ENCODE measurements around the gene AURKA. TPM values are rescaled to one million over a fixed set of nuclear protein-coding genes. Genes with fewer than 3 reads are reported as not detected.

The AURKA gene
- total RNA-seq, 1 donor from 2014 or later: 9.4 TPM

DNA sequence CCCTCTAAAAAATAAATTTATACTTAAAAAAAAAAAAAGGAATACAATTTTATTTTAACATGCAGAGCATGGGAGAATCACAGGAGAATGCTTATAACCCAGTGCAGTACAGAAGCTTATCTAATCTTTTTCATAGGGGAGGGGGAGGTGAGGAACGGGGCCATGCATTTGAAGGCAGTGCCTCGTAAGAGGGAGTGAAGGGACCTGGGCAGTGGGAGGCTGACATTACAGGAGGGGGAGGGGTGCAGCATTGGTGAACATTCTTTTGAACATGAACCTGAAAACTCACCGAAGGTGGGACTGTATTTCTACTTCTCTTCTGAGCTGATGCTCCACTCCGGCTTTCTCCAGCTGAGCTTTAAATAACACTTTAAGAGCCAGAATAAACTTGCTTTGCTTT lies 9.3 kb downstream of the AURKA start:
- H3K4me1 ChIP-seq (ENCODE audit: control insufficient read depth in 3 of 3, insufficient read depth in 3 of 3, low read length in 3 of 3): no peaks in the 10 kb centered on the region
- H3K27ac ChIP-seq (ENCODE audit: low read depth, low read length): no peak overlapping the region
- H3K36me3 ChIP-seq (ENCODE audit: control insufficient read depth in 3 of 3, insufficient read depth in 3 of 3, low read length in 3 of 3): peaks cover 0 to 14% (median 2%) of the 10 kb centered on the region in 3 donors
- no peak overlapping the region for H3K9ac ChIP-seq (ENCODE audit: low read depth in 1 of 3, low read length in 3 of 3)
- H3K27me3 ChIP-seq (ENCODE audit: control insufficient read depth in 3 of 3, insufficient read depth in 3 of 3, low read length in 3 of 3): no peaks in the 10 kb centered on the region
- H3K4me3 ChIP-seq (ENCODE audit: low read length in 3 of 3): no peak overlapping the region
- H3K9me3 ChIP-seq (ENCODE audit: control insufficient read depth in 3 of 3, low read length in 3 of 3): no peaks in the 10 kb centered on the region

DNA sequence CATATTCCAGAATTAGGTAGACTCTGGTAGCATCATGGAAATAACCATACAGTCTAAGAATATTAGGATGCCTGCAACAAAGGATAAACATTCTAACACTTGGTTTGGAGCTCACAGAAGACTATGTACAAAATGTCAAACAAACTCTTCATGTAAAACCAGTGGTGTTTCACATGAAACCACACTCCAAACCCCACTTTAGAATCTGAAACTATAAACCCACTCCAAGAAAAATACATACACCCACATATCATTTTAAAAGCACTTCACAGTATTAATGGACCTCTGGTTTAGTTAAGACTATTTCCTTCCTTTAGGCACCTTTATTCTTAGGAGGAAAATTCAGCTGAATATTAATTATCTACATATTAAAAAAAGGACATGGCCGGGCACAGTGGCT lies 10.5 kb downstream of the AURKA start:
- Histone ChIP-seq H3K4me1 (ENCODE audit: control insufficient read depth in 3 of 3, insufficient read depth in 3 of 3, low read length in 3 of 3) (no peaks in the 10 kb centered on the region), H3K9ac (ENCODE audit: low read depth in 1 of 3, low read length in 3 of 3) (no peak overlapping the region), H3K27me3 (ENCODE audit: control insufficient read depth in 3 of 3, insufficient read depth in 3 of 3, low read length in 3 of 3) (no peaks in the 10 kb centered on the region), H3K36me3 (ENCODE audit: control insufficient read depth in 3 of 3, insufficient read depth in 3 of 3, low read length in 3 of 3) (peaks cover 0 to 14% (median 2%) of the 10 kb centered on the region in 3 donors), H3K27ac (ENCODE audit: low read depth, low read length) (no peak overlapping the region), H3K4me3 (ENCODE audit: low read length in 3 of 3) (no peak overlapping the region), H3K9me3 (ENCODE audit: control insufficient read depth in 3 of 3, low read length in 3 of 3) (no peaks in the 10 kb centered on the region)

DNA sequence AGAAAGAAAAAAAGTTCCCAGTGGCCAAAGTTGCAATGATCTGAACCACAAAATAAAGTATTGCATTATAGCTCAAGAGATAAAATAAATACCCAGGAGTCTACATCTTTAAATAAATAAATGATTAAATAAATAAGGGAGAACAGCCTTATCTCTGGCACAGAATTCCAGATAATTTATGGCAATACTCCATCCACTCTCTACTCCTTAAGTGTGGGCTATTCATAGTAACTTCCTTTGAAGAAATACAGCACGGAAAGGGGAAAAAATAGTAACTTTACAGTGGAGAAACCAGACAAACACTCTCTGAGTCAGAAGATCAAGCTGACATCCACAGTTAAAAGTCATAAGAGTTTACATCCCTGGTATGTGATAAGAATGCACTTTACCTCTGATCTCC lies 11.6 kb downstream of the AURKA start:
- H3K9me3 ChIP-seq (ENCODE audit: control insufficient read depth in 3 of 3, low read length in 3 of 3): no peaks in the 10 kb centered on the region
- no peak overlapping the region for H3K27ac ChIP-seq (ENCODE audit: low read depth, low read length)
- no peak overlapping the region for H3K9ac ChIP-seq (ENCODE audit: low read depth in 1 of 3, low read length in 3 of 3)
- peaks cover 0 to 9% (median 0%) of the 10 kb centered on the region in 3 donors for H3K36me3 ChIP-seq (ENCODE audit: control insufficient read depth in 3 of 3, insufficient read depth in 3 of 3, low read length in 3 of 3)
- no peaks in the 10 kb centered on the region for H3K27me3 ChIP-seq (ENCODE audit: control insufficient read depth in 3 of 3, insufficient read depth in 3 of 3, low read length in 3 of 3)
- no peak overlapping the region for H3K4me3 ChIP-seq (ENCODE audit: low read length in 3 of 3)
- no peaks in the 10 kb centered on the region for H3K4me1 ChIP-seq (ENCODE audit: control insufficient read depth in 3 of 3, insufficient read depth in 3 of 3, low read length in 3 of 3)

DNA sequence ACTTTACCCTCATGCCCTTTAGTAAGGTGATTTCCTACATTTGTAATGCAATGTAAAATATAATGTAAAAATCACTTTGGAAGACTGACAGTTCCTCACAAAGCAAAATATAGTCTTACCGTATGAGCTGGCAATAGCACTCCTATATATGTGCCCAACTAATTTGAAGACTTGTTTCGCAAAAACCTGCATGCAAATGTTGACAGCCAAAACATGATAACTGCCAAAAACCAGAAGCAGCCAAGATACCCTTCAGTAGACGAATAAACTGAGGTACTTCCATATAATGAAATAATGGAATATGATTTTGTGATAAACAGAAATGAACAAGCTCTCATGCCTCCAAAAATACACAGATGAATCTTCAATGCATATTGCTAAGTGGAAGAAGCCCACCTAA lies 13.6 kb downstream of the AURKA start:
- Histone ChIP-seq H3K27ac (ENCODE audit: low read depth, low read length) (no peak overlapping the region), H3K36me3 (ENCODE audit: control insufficient read depth in 3 of 3, insufficient read depth in 3 of 3, low read length in 3 of 3) (peaks cover 0 to 6% (median 0%) of the 10 kb centered on the region in 3 donors), H3K4me1 (ENCODE audit: control insufficient read depth in 3 of 3, insufficient read depth in 3 of 3, low read length in 3 of 3) (no peaks in the 10 kb centered on the region), H3K9ac (ENCODE audit: low read depth in 1 of 3, low read length in 3 of 3) (no peak overlapping the region), H3K9me3 (ENCODE audit: control insufficient read depth in 3 of 3, low read length in 3 of 3) (no peaks in the 10 kb centered on the region), H3K4me3 (ENCODE audit: low read length in 3 of 3) (no peak overlapping the region), H3K27me3 (ENCODE audit: control insufficient read depth in 3 of 3, insufficient read depth in 3 of 3, low read length in 3 of 3) (no peaks in the 10 kb centered on the region)

DNA sequence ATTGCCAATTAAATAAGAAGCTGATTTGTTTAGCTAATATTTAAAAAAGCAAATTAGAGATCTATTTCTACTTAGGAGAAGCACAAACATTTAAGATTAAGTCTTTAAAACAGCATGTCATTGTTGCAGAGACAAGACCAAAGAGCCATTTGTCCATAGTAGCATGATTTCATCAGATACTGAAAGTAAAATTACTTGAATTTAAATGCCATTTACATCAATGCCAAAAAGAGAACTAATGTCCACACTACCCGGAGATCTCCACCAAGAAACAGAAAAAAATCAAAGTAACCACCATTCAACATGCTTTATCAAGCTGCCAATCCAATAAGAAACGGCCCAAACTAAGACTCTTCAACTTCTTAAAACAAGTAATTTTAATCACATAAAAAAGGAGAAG lies 15.7 kb downstream of the AURKA start:
- Histone ChIP-seq H3K9me3 (ENCODE audit: control insufficient read depth in 3 of 3, low read length in 3 of 3) (no peaks in the 10 kb centered on the region), H3K36me3 (ENCODE audit: control insufficient read depth in 3 of 3, insufficient read depth in 3 of 3, low read length in 3 of 3) (peaks cover 0 to 9% (median 0%) of the 10 kb centered on the region in 3 donors), H3K27me3 (ENCODE audit: control insufficient read depth in 3 of 3, insufficient read depth in 3 of 3, low read length in 3 of 3) (no peaks in the 10 kb centered on the region), H3K27ac (ENCODE audit: low read depth, low read length) (no peak overlapping the region), H3K4me3 (ENCODE audit: low read length in 3 of 3) (no peak overlapping the region), H3K9ac (ENCODE audit: low read depth in 1 of 3, low read length in 3 of 3) (no peak overlapping the region), H3K4me1 (ENCODE audit: control insufficient read depth in 3 of 3, insufficient read depth in 3 of 3, low read length in 3 of 3) (no peaks in the 10 kb centered on the region)

DNA sequence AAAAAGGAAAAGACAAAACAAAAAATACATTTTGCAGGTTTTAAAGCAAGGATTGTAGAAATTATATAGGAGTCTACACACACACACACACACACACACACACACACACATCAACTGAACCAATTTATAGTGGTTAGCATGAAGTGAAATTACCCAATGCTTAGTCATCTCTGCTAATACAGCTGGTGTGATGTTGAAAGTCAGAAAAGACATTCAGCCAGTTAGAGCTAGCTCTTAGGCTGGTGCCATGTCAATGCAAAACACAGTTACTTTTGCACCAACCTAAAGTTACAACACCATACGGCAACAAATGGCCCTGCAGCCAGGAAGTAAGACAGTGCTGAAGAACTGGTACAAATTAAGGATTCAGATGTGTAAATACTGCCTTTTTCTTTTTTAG lies 18.1 kb downstream of the AURKA start:
- H3K27me3 ChIP-seq (ENCODE audit: control insufficient read depth in 3 of 3, insufficient read depth in 3 of 3, low read length in 3 of 3): no peaks in the 10 kb centered on the region
- H3K36me3 ChIP-seq (ENCODE audit: control insufficient read depth in 3 of 3, insufficient read depth in 3 of 3, low read length in 3 of 3): peaks cover 0 to 6% (median 0%) of the 10 kb centered on the region in 3 donors
- no peak overlapping the region for H3K4me3 ChIP-seq (ENCODE audit: low read length in 3 of 3)
- no peak overlapping the region for H3K9ac ChIP-seq (ENCODE audit: low read depth in 1 of 3, low read length in 3 of 3)
- H3K4me1 ChIP-seq (ENCODE audit: control insufficient read depth in 3 of 3, insufficient read depth in 3 of 3, low read length in 3 of 3): no peaks in the 10 kb centered on the region
- no peak overlapping the region for H3K27ac ChIP-seq (ENCODE audit: low read depth, low read length)
- H3K9me3 ChIP-seq (ENCODE audit: control insufficient read depth in 3 of 3, low read length in 3 of 3): no peaks in the 10 kb centered on the region

DNA sequence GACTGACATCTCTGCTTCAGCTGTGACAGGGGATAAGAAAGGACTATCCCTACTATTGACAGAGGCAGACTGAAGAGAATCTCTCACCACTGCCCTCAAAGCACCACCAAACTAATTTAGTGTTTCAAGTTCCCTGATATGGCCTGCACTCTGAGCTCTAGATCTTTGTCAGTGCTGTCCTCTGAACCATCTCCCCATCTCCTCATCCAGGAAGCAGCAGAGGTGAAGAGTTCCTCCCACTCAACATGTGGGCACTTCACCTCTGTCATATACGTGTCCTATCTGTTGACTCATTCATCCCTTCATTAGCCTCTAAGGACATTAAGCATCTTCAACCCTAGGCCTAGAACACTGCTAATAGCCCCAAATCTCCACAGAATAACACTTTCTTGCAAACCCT lies 19.2 kb downstream of the AURKA start:
- no peaks in the 10 kb centered on the region for H3K9me3 ChIP-seq (ENCODE audit: control insufficient read depth in 3 of 3, low read length in 3 of 3)
- H3K4me3 ChIP-seq (ENCODE audit: low read length in 3 of 3): no peak overlapping the region
- no peak overlapping the region for H3K27ac ChIP-seq (ENCODE audit: low read depth, low read length)
- peaks cover 0 to 3% (median under 1%) of the 10 kb centered on the region in 3 donors for H3K36me3 ChIP-seq (ENCODE audit: control insufficient read depth in 3 of 3, insufficient read depth in 3 of 3, low read length in 3 of 3)
- no peaks in the 10 kb centered on the region for H3K4me1 ChIP-seq (ENCODE audit: control insufficient read depth in 3 of 3, insufficient read depth in 3 of 3, low read length in 3 of 3)
- no peaks in the 10 kb centered on the region for H3K27me3 ChIP-seq (ENCODE audit: control insufficient read depth in 3 of 3, insufficient read depth in 3 of 3, low read length in 3 of 3)
- H3K9ac ChIP-seq (ENCODE audit: low read depth in 1 of 3, low read length in 3 of 3): no peak overlapping the region

DNA sequence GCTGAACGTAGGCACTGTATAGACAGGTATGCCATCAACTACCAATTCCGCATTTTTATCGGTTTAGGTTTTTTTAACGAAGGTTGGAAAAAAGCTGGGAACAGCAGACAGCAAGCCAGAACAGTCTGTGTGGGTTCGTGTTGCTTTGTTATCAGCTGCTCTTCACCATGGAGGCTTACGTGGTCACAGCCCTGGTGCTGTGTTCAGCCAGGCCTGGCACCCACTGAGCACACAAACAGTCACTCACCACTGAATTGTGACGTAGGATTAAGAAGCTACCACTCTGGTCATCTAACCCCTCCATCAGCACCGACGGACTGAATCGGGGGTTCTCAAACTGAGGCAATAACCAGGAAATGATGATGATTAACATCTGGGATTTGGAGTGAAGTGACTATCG lies 20.0 kb downstream of the AURKA start:
- Histone ChIP-seq H3K4me1 (ENCODE audit: control insufficient read depth in 3 of 3, insufficient read depth in 3 of 3, low read length in 3 of 3) (no peaks in the 10 kb centered on the region), H3K27ac (ENCODE audit: low read depth, low read length) (no peak overlapping the region), H3K9me3 (ENCODE audit: control insufficient read depth in 3 of 3, low read length in 3 of 3) (no peaks in the 10 kb centered on the region), H3K27me3 (ENCODE audit: control insufficient read depth in 3 of 3, insufficient read depth in 3 of 3, low read length in 3 of 3) (no peaks in the 10 kb centered on the region), H3K9ac (ENCODE audit: low read depth in 1 of 3, low read length in 3 of 3) (no peak overlapping the region), H3K4me3 (ENCODE audit: low read length in 3 of 3) (no peak overlapping the region), H3K36me3 (ENCODE audit: control insufficient read depth in 3 of 3, insufficient read depth in 3 of 3, low read length in 3 of 3) (peaks cover 0 to 8% (median 7%) of the 10 kb centered on the region in 3 donors)

DNA sequence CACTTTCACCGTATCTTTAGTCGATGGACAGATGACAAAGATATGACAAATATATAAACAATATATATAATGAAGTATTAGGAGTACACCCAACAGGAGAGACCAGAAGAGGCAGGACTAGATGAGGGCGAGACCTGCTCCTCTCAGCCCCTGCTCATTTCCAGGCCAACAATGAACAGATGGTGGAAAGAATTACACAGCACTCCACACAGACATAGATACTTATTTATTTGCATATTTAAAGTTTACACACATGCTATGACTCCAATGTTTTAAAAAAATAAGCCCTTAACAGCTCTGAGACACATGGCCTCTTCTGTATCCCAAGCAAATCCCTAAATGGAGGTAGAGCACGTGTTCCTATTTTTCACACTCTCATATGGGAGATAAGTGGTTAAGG lies 22.8 kb downstream of the AURKA start:
- no peaks in the 10 kb centered on the region for H3K27me3 ChIP-seq (ENCODE audit: control insufficient read depth in 3 of 3, insufficient read depth in 3 of 3, low read length in 3 of 3)
- H3K9ac ChIP-seq (ENCODE audit: low read depth in 1 of 3, low read length in 3 of 3): no peak overlapping the region
- no peak overlapping the region for H3K4me3 ChIP-seq (ENCODE audit: low read length in 3 of 3)
- H3K9me3 ChIP-seq (ENCODE audit: control insufficient read depth in 3 of 3, low read length in 3 of 3): no peaks in the 10 kb centered on the region
- H3K36me3 ChIP-seq (ENCODE audit: control insufficient read depth in 3 of 3, insufficient read depth in 3 of 3, low read length in 3 of 3): peaks cover 14 to 28% (median 24%) of the 10 kb centered on the region in 3 donors
- no peak overlapping the region for H3K27ac ChIP-seq (ENCODE audit: low read depth, low read length)
- H3K4me1 ChIP-seq (ENCODE audit: control insufficient read depth in 3 of 3, insufficient read depth in 3 of 3, low read length in 3 of 3): no peaks in the 10 kb centered on the region

DNA sequence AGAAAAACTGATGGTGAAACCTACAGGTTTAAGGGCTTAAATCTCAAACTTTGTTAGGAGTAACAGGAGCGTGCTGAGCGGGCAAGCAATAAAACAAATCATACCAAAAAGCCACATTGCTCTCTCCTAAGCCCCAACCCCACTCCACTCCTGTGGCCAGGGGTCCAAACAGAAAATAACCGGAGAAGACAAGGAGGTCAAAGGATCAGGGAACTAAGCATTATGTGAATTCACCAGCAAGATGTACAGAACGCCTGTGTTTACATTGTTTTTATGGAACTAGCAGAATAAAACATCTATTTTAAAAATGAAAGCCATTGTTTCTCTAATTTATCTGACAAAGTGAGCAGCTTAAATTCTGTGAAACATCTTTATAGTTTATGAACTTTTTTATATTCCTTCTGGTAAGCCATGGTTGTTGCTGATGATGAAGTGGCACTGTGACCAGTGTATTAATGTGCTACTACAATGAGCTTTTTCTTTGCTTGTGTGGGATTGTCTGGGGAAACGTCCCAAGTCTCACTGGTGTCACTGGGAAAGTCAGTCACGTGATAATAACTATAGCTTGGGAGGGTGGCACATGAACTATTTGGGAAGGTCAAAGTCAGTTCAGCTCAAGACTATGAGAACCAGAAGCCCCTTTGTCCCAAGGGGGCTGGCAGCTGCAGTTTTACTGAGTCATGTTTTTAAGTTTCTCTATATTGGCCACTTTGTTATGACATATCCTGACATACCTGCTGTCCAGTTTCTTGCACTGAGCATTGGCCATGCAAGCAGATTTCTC lies 23.5 kb downstream of the AURKA start:
- no peak overlapping the region for H3K27ac ChIP-seq (ENCODE audit: low read depth, low read length)
- no peaks in the 10 kb centered on the region for H3K9me3 ChIP-seq (ENCODE audit: control insufficient read depth in 3 of 3, low read length in 3 of 3)
- no peak overlapping the region for H3K9ac ChIP-seq (ENCODE audit: low read depth in 1 of 3, low read length in 3 of 3)
- H3K36me3 ChIP-seq (ENCODE audit: control insufficient read depth in 3 of 3, insufficient read depth in 3 of 3, low read length in 3 of 3): peaks cover 16 to 28% (median 24%) of the 10 kb centered on the region in 3 donors
- H3K27me3 ChIP-seq (ENCODE audit: control insufficient read depth in 3 of 3, insufficient read depth in 3 of 3, low read length in 3 of 3): no peaks in the 10 kb centered on the region
- no peaks in the 10 kb centered on the region for H3K4me1 ChIP-seq (ENCODE audit: control insufficient read depth in 3 of 3, insufficient read depth in 3 of 3, low read length in 3 of 3)
- H3K4me3 ChIP-seq (ENCODE audit: low read length in 3 of 3): no peak overlapping the region
